Left kidney (tissue), 2 donors: ENCODE results near the gene AKAP1. TPM values are rescaled to one million over a fixed set of nuclear protein-coding genes. Genes with fewer than 3 reads are reported as not detected.

Source experiments
- DNase-seq: peaks from one replicate; pipeline ENCODE4 v3.0.0-alpha.2; 2013
- polyA plus RNA-seq: library from polyadenylated mRNA; unstranded; fragments of 120-200 nt; gene quantifications from one replicate; pipeline ENCODE4 v1.2.1, GENCODE V29; 2013; ENCODE audit not compliant: insufficient read length

The AKAP1 gene
- polyA plus RNA-seq, 1 donor = 36.4 TPM

- DNase-seq = no peak
These were observed 75.6 kb downstream of the AKAP1 start for GRCh38 chr17:57160624-57161023.

- DNase-seq = no peak
These were observed 79.8 kb downstream of the AKAP1 start for GRCh38 chr17:57164814-57165213.

- no peak for DNase-seq
These were observed 80.7 kb downstream of the AKAP1 start for GRCh38 chr17:57165754-57166153.

- no peak for DNase-seq
These were observed 81.8 kb downstream of the AKAP1 start for GRCh38 chr17:57166803-57167202.

- DNase-seq = no peak
These were observed 83.6 kb downstream of the AKAP1 start for GRCh38 chr17:57168695-57169094.

- no peak for DNase-seq
These were observed 85.8 kb downstream of the AKAP1 start for GRCh38 chr17:57170866-57171265.

Other genes starting within 250 kb of the AKAP1 start
- 41.6 TPM for gene TRIM25, start 171.2 kb upstream of the AKAP1 start, polyA plus RNA-seq
- gene COIL, start 124.2 kb upstream of the AKAP1 start, polyA plus RNA-seq = 33.2 TPM
- 100 TPM for gene SCPEP1, start 107.1 kb upstream of the AKAP1 start, polyA plus RNA-seq
- gene MSI2, start 171.3 kb downstream of the AKAP1 start, polyA plus RNA-seq = 106 TPM